RWPE1 (cell line): Measurements from ENCODE around the gene NPHP1.
A peak's percentile ranks its signal among the peaks of the same experiment; 100 is the strongest.
"Not testable (repeated sequence)": the region's sequence is repeated elsewhere in the genome, so short reads cannot be mapped to it uniquely, and the experiment has no call there.

ENCODE experiments used
- CTCF ChIA-PET: fragments of 350-600 bp; sonication (Branson Sonifier 250); formaldehyde crosslinking; extraction: SDS; loops from one replicate; lab custom pipeline; 2021; lab: Yijun Ruan, JAX
- POLR2A ChIA-PET: fragments of 400-600 bp; formaldehyde crosslinking; extraction: SDS; loops from one replicate; lab custom pipeline; 2020; ENCODE audit warnings: antibody characterized with exemption; ENCODE audit not compliant: low non-redundant PET; lab: Yijun Ruan, JAX
- DNase-seq: peaks from one replicate; pipeline ENCODE4 v3.0.0; 2012; ENCODE audit warnings: low spot score
- H3K27ac ChIP-seq: fragments of 450-650 bp; 2 replicates; pipeline ENCODE4 v1.5.1; 2017
- CTCF ChIP-seq: fragments of 450-650 bp; conservative IDR thresholded peaks from 2 replicates; pipeline ENCODE4 v1.5.1; 2017; ENCODE audit warnings: low read depth, mild to moderate bottlenecking

Gene NPHP1

DNA sequence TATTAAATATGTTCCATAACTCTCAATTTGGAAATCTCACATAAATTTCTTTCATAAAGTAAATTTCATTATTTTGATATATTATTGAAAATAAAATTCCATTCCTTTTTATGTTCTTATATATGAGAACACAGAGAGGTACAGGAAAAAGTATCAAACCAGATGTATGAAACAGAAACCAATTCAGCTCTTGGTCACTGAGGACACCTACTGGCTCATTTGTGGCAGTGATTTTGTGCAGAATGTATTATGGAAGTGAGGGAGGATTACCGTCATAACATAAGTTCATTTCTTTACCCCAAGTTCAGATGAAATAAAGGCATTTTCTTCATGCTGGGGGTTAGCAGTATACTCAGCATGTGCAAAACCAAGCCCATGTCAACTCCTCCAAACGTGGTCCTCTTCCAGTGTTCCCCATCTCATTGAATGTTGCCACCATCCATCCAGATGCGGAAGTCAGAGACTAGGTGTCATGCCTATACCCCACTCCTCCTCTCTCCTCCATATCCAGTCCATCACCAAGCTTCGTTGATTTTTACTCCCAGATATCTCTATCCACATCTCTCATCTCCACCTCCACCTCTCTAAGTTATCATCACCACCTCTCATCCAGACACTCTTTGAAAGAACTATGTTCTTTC lies 47.5 kb downstream of the NPHP1 start:
- TF ChIP-seq CTCF: peak; percentile 89
- peak; percentile 61 for DNase-seq
- ChIA-PET CTCF (interaction anchor here (0.6 to 1.2 kb wide), 9 partner anchors 14 to 1880 kb away, joined by 3 to 9 read pairs (median 4); partner anchors contain the start of gene MALL), POLR2A (interaction anchor here (0.7 kb wide), 1 partner anchor 42 kb away, joined by 4 read pairs; the partner anchor contains the start of gene MALL)
- H3K27ac ChIP-seq: peak overlapping the region; percentile 72

- H3K27ac ChIP-seq: peak overlapping the region; percentile 16; the same call in 1 of the 2 replicates
- CTCF ChIA-PET, DNase-seq, POLR2A ChIA-PET: not testable (repeated sequence)
Measured at GRCh38 chr2:110154828-110155227, 50.0 kb downstream of the NPHP1 start.

DNA sequence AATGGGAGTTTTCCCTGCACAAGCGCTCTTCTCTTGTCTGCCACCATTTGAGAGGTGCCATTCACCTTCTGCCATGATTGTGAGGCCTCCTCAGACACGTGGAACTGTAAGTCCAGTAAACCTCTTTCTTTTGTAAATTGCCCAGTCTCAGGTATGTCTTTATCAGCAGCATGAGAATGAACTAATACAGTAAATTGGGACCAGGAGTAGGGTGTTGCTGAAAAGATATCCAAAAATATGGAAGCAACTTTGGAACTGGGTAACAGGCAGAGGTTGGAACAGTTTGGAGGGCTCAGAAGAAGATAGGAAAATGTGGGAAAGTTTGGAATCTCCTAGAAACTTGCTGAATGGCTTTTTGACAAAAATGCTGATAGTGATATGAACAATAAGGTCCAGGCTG lies 50.6 kb downstream of the NPHP1 start:
- CTCF ChIA-PET, H3K27ac ChIP-seq, POLR2A ChIA-PET, DNase-seq: not testable (repeated sequence)

GRCh38 chr2:110153416-110153815 lies 51.4 kb downstream of the NPHP1 start:
- ChIA-PET POLR2A (no interaction called here), CTCF (no interaction called here)
- no peak overlapping the region for H3K27ac ChIP-seq
- DNase-seq: no peak
- TF ChIP-seq CTCF: no peak

DNA sequence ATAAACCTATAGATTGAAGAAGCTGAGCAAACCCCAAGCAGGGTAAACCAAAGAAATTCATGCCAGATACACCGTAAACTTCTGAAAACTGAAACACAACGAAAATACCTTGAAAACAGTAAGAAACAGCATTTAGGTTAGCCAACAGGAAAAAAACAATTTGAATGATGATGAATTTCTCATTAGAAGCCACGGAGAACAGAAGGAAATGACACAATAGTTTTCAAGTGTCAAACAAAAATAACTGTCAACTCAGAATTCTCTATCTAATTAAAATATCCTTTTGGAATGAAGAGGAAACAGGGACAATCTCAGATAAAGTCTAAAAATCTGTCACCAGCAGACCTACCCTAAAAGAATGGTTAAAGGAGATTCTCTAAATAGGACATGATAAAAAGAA lies 51.9 kb downstream of the NPHP1 start:
- DNase-seq: no peak
- ChIA-PET CTCF (no interaction called here), POLR2A (no interaction called here)
- no peak for TF ChIP-seq CTCF
- no peak overlapping the region for H3K27ac ChIP-seq

GRCh38 chr2:110149330-110150220 lies 55.2 kb downstream of the NPHP1 start:
- ChIA-PET CTCF (interaction anchor here (0.6 kb wide), 1 partner anchor 34 kb away, joined by 5 read pairs; the partner anchor contains the start of gene MALL), POLR2A (no interaction called here)
- no peak for TF ChIP-seq CTCF
- DNase-seq: peak; percentile 84
- peak overlapping the region; percentile 58; the same call in 1 of the 2 replicates for H3K27ac ChIP-seq

- no peak for TF ChIP-seq CTCF
- DNase-seq: no peak
- H3K27ac ChIP-seq: no peak overlapping the region
- ChIA-PET POLR2A (no interaction called here), CTCF (no interaction called here)
Measured at GRCh38 chr2:110146945-110147332, 57.9 kb downstream of the NPHP1 start.
